Measurements from ENCODE around the gene ZCCHC4.
A peak's percentile ranks its signal among the peaks of the same experiment; 100 is the strongest.

GRCh38 chr4:25312496-25313200 is at the start of gene ZCCHC4:
- TF ChIP-seq CTCF (IDR thresholded peaks at IDR 0.05; ENCODE audit: control extremely low read depth in 1 of 3, insufficient read depth in 1 of 3, low read depth in 1 of 3, low read length in 3 of 3), result peak; percentile 92 to 99 (median 99)
- TF ChIP-seq CEBPB (IDR thresholded peaks at IDR 0.05; ENCODE audit: low read depth, low read length), result peak; percentile 34; the same call in 1 of the 2 replicates
- TF ChIP-seq TCF12 (IDR thresholded peaks at IDR 0.05; ENCODE audit: low read depth, low read length), result 0 out of 2 replicates have a peak, but pooled peaks have one; percentile 68
- TF ChIP-seq EZH2 (IDR thresholded peaks at IDR 0.05; ENCODE audit: low read depth, low read length, severe bottlenecking), result no peak
- TF ChIP-seq EP300 (IDR thresholded peaks at IDR 0.05; ENCODE audit: borderline replicate concordance in 1 of 2, low read depth in 2 of 2, low read length in 2 of 2), result no peak; a peak in 1 of 3 replicates
- peak; percentile 55; the same call in 1 of the 2 replicates for TF ChIP-seq CHD2 (IDR thresholded peaks at IDR 0.05; ENCODE audit: low read length)
- peak; percentile 94 to 96 for TF ChIP-seq POLR2A (IDR thresholded peaks at IDR 0.05; ENCODE audit: control extremely low read depth in 1 of 2, low read depth in 2 of 2, low read length in 2 of 2)
- TF ChIP-seq JUND (IDR thresholded peaks at IDR 0.05; ENCODE audit: low read length), result peak; percentile 69
- peak; percentile 80; the same call in 1 of the 2 replicates for TF ChIP-seq RBBP5 (IDR thresholded peaks at IDR 0.05; ENCODE audit: borderline replicate concordance, low read depth, low read length)
- no peak for TF ChIP-seq RFX5 (IDR thresholded peaks at IDR 0.05; ENCODE audit: borderline replicate concordance, low read depth, low read length)
- TF ChIP-seq GABPA (IDR thresholded peaks at IDR 0.05; ENCODE audit: borderline replicate concordance, insufficient read depth, low read length), result no peak
- no peak for TF ChIP-seq BCL11A (IDR thresholded peaks at IDR 0.05; ENCODE audit: low read depth in 2 of 2, low read length in 2 of 2)
- no peak for TF ChIP-seq SUZ12 (IDR thresholded peaks at IDR 0.05; ENCODE audit: low read length)
- TF ChIP-seq TAF1 (IDR thresholded peaks at IDR 0.05; ENCODE audit: low read depth, low read length), result peak; percentile 98
